GM19467 (cell line): ENCODE data around the gene ENTPD6.
"Not testable (repeated sequence)": the region's sequence is repeated elsewhere in the genome, so short reads cannot be mapped to it uniquely, and the experiment has no call there.

Source experiments
- ATAC-seq: cut with Tn5 transposase; IDR thresholded peaks from one replicate; pipeline ENCODE4 v1.9.1; 2021; ENCODE audit warnings: mild to moderate bottlenecking, moderate library complexity; ENCODE audit not compliant: unreplicated experiment

ENTPD6 gene

DNA sequence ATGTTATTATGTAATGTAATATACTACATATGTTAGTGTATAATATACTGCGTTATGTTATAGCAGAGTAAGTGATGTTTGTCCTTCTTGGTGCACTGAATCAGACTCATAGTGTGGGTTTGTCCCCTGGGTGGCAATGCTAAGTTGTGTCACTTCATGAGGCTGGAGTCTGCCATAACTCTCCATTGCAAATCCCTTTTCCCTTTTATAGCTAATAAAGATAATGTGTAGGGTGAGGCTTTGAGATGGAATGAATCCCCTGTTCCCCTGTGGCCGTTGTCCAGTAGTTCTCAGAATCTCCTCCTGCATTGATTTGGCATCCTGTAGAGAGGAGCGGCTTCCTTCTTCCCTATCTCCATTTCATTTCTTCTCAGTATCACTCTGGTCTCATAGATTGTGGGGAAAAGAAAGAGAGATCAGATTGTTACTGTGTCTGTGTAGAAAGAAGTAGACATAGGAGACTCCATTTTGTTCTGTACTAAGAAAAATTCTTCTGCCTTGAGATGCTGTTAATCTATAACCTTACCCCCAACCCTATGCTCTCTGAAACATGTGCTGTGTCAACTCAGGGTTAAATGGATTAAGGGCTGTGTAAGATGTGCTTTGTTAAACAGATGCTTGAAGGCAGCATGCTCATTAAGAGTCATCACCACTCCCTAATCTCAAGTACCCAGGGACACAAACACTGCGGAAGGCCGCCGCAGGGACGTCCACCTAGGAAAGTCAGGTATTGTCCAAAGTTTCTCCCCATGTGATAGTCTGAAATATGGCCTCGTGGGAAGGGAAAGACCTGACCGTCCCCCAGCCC is 45.5 kb downstream of the ENTPD6 start:
- not testable (repeated sequence) for ATAC-seq

DNA sequence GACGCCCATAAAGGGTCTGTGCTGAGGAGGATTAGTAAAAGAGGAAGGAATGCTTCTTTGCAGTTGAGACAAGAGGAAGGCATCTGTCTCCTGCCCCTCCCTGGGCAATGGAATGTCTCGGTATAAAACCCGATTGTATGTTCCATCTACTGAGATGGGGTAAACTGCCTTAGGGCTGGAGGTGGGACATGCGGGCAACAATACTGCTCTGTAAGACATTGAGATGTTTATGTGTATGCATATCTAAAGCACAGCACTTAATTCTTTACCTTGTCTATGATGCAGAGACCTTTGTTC is 46.1 kb downstream of the ENTPD6 start:
- ATAC-seq = not testable (repeated sequence)

DNA sequence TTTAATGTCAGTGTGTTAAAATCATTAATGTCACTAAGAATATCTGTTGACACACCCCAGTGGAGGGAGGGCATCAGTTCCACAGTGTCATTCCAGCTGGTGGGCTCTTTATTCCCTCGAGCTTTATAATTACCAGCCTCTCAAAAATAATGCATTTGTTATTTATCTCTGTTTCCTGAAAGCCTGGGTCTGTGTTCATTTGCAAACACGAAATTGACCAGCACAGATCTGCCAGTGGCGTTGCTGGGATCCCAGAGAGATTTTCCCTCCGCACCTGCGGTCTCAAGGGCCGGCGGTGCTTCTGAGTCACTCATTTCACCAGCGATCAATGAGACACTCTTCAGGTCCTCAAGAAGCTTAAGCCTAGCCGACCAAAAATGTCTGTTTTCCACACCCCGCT is 46.7 kb downstream of the ENTPD6 start:
- ATAC-seq = no peak

DNA sequence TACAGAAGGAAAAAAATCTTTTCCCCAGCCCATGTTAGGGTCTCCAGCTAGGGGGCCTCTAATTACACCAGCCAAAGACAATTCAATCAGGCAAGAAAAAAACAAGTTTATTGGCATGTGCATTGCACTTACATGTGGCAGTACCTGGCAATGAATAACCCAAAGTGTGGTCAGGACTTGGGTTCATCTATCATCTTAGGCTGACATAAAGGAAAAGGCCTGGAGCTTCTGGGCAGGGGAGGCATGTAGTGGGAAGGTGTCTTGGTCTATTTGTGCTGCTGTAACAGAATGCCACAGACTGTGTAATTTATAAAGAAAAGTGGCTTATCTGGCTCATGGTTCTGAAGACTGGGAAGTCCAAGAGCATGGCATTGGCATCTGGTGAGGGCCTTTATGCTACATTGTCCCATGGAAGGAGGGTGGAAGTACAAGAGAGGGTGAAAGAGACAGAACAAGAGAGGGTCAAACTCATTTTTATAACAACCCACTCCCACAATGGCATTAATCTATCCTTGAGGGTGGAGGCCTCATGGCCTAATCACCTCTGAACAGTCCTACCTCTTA is 48.0 kb downstream of the ENTPD6 start:
- no peak for ATAC-seq

DNA sequence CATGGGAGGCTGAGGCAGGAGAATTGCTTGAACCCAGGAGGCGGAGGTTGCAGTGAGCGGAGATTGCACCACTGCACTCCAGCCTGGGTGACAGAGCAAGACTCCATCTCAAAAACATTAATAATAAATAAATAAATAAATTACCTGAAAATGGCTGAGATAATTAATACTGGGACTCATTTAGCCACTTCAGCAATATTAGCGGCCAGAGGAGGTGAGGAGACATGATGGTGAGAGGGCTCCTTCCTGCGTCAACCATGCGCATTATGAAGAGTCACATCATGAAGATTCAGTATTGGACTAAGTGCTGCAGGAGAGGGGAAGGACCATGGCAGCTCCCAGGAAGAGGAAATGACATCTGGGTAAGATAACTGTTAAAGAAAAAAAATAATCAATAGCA is 49.5 kb downstream of the ENTPD6 start:
- ATAC-seq = no peak

DNA sequence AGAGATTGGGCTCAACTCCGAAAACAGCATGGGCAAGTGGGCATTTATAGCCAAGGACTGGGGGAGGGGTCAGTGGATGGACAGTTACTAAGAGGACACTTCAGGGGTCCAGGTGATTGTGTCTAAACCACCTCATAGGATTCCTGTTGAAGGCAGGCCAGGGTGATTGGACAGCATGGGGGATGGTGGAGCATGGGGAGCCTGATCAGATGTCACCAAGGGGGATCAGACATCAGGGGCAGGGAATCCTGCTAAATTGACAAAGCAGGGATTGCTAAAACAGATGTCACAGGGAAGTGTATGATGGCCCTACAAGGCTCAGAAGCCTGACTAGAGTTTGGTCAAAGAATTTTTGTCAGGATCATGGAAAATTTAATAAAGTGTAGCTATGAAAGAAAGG is 49.9 kb downstream of the ENTPD6 start:
- no peak for ATAC-seq

DNA sequence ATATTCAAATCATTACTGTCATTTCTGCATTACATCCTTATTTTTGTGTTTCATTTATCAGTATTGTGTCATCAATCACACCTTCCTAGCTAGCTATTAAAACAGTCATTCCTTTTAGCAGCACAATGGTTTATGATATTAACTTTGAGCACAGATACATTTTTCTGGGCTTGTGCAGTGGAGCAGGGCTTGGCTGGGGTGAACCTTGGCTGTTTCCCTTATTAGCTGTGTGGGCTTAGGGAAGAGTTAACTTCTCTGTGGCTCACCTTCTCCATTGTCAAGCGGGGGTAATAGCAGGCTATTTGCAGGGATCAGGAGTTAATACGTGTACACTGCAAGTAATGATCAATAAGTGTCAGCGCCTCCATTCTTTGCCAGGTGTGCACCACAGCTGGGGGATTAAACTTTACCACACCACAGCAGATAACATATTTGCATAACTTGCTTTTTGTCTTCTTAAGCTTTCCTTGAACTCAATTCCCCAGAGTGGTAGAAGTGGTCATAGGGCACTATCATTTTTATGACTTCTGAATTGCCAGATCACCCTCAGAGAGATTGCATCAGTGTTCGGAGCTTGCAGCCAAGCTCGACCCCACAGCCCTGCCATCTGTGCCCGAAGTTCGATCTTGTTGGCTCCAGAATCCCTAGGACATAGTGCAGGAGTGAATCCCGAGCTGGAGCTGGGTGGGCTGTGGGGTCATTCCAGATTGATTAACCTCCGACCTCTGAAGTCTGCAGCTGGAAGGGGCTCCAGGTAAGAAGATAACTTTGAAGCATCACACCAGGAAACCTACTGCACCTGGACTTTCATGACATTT is 50.9 kb downstream of the ENTPD6 start:
- no peak for ATAC-seq

DNA sequence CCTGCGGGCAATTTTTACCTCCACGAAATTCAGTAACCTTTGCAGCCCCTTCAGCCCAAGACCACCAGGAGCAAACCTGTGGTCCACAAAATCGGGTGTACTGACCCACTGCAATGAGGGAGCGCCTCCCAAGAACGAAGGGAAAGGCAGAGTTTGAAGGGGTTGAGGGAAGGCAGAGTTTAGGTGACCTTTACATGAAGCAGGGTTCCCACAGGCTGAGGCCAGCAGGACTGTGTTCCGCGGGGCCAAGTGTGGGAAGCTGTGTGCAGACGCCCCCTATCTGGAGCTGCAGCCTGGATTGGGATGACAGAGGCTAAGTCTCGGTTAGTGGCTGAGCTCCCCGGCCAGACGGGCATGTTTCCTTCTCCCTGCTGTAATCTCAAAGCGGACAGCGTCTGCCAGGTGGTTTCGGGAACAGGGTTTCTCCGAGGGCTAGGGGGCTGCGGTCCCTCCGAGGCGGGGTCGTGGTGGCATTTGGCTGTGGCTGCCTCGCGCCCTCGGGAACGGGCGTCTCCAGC is 51.5 kb downstream of the ENTPD6 start:
- ATAC-seq = no peak

DNA sequence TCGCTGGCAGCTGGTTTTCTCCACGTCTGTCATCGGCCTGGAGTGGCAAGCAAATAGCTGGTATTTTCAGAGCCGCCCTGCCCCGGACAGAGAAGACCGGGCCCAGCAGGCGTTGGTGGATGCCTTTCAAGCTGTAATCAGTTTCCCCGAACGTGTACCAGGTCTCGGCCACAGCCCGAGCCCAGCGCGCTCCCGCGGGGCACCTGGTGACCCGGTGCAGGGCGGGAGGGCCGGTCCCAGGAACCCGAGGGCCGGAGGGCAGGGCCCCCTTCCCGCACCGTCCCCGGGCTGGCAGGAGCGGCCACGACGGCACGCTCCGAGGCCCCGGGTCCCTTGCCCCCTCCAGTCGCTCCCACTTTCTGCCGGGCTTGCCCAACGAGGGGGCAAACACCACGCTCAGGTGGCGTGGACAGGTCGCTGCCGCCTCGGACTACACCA is 52.0 kb downstream of the ENTPD6 start:
- peak; percentile 29 for ATAC-seq

DNA sequence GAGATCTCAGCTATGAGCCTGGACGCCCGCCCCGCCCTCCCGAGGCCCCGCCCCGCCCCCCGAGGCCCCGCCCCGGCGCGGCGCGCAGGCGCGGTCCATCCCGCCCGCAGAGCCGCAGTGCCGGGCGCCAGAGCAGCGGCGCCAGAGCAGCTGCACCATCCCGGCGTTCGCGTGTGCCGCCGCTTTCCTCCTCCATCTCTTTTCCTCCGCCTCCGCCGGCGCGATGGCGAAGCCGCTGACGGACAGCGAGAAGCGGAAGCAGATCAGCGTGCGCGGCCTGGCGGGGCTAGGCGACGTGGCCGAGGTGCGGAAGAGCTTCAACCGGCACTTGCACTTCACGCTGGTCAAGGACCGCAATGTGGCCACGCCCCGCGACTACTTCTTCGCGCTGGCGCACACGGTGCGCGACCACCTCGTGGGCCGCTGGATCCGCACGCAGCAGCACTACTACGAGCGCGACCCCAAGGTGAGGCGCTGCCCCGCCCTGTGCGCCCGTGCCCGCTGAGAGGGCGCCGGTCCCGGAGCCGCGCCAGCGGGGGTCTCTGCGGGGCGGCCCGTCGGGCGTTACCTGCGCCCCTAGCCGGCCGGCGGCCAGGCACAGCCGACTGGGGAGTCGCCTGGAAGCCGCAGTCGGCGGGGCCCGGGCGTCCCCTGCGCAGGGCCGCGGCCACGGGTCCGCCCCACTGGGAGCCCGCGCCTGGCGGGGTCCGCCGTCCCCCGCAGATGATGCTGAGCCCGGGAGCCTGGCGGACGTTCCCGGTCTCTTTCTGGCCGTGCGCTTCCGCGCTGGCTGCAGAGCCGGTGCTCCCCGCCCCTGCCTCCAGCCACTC is 52.7 kb downstream of the ENTPD6 start, which contains the start of gene PYGB:
TSS of gene PYGB (plus strand) at position 130 of the 830 bp plus-strand sequence. CDS start at position 224, 94 bp downstream.
- ATAC-seq = peak; percentile 63

DNA sequence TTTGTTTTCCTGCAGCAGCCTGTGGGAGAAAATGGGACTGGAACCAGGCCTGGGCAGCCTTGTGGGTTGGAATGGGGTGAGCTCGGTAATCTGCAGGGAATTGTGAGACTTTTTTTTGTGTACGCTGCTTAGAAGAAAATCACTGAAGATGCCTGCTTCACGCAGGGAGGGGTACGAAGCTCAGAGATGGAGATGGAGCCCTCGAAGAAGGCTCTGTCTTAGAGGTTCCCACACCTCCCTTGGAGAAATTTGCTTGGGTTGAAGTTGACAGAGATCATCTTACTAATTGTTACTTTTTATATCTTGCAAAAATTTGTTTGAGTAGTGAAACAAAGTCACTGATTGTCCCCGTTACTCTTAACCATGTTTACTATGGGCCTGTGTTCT is 53.3 kb downstream of the ENTPD6 start:
- no peak for ATAC-seq

DNA sequence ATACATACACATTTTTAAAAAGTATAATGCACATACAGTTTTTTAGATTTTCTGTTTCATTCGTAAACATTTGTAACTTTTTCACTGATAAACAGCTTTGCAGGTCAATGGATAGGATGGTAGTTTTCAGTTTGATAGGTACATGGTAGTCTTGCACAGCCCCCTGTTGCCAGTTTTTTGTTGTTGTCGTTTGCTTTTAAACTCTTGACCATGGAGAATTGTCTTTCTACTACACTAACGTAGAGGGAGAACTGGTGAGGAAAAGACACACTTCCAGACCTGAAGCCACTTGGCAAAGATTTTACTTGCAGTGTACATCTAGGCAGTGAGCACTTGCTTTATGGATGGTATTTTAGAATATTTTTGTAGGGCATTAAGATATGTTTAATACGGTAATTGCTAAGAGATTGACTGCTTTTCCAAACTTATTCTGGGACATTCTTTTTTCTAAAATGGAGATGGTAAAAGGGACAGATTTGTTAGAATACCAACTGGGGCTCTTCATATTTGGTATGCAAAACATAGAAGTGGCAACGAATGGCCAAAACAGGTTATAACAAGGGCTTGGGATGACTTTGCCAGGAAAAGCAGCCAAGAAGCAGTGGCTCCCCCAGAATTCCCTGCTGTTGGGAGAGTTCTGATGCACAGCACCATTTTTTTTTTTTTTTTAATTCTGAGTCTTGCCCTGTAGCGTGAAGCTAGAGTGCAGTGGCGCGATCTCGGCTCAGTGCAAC is 53.9 kb downstream of the ENTPD6 start:
- no peak for ATAC-seq

DNA sequence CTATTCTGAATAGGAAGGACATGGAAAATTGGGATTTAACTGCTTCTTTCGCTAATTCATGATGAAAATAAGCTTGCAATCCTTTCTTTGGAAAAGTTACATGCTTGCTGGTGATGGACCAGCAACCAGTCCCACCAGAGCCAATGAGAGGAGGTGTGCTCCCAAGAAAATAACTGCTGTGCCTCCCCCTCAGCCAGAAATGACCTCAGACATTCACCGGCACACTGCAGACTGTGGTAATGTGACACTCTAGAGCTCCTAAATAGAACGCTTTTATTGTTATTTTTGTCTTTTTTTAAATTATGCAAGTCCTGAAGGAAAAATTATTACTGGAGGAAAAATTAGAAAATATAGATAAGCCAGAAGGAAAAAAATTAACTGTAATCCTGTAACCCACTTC is 55.0 kb downstream of the ENTPD6 start:
- no peak for ATAC-seq

DNA sequence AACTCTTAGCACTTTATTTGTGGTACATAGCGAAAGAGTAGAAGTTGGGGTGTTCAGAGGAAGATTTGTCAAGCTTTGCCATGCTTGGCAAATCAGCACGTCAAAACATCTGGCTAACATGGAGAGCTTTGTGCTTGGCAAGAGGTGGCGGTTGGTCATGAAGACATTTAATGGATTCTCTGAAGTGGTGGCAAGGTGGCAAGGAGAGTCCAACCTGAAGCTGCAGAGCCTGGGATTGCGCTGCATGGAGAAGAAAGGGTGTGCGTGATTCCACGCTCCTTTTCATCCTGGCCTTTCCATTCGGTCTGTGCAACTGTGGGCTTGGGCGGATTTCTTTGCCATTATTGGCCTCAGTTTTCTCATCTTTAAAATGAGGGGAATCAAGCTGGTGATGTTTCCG is 55.5 kb downstream of the ENTPD6 start:
- ATAC-seq = no peak

DNA sequence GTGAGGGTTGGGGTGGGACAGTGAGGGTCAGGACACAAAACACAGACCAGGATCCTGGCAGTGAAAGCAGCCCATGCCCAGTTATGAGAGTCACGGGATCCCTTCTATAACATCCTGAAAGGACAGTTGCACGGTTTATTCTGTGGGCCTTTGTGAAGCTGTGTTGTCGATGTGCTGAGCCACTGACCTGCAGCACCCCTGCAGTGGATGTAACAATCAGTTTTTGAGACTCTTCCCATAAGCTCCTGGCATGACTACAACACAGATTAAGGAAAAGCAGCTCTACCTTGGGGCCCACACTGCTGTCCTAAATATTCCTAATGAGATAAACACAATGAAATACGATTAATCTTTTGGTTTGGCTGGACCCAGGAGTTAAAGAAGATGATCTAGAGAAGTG is 56.0 kb downstream of the ENTPD6 start:
- no peak for ATAC-seq

DNA sequence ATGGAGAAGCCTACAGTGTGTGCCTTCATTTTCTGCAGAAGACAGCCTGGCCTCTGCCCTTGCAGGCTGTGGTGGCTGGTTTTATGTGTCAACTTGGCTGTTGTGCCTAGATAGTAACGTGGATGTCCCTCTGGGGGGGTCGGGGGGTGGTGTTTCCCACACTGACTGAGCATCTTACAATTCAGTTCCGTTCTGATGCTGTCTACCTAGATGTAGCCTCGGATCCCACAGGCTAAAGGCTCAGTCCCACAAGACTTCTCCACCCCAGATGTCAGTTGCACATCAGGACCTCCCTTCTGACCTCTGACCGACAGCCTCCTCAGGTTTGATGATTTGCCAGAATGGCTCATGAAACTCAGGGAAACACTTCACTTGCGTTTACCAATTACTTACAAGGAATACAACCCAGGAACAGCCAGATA is 56.7 kb downstream of the ENTPD6 start:
- ATAC-seq = no peak

DNA sequence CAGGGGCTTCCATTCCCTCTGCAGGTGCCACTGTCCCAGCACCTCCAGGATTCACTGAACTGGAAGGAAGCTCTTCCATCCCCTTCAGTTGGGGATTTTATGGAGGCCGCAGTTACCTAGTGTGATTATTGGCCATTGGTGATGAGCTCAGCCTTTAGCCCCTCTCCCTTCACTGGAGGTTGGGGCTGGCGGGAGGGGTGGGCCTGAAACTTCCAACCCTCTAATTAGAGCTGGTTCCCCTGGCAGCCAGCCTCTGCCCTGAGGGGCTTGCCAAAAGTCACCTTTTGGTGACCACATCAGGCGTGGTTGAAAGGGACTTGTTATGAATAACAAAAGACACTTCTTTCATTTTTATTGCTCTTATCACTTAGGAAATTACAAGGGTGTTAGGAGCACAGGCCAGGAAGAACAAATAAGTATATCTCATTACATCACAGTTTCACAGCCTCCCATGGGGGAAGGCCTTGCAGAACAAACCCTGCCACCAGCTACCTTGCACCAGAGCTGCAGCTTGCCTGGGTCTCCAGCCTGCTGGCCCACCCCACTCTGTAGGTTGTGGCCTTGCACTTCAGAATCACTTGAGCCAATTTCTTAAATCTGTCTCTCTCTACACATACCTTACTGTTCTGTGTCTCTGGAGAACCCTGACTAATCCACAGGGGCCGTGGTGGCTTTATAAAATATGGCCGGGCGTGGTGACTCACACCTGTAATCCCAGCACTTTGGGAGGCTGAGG is 57.3 kb downstream of the ENTPD6 start:
- no peak for ATAC-seq

DNA sequence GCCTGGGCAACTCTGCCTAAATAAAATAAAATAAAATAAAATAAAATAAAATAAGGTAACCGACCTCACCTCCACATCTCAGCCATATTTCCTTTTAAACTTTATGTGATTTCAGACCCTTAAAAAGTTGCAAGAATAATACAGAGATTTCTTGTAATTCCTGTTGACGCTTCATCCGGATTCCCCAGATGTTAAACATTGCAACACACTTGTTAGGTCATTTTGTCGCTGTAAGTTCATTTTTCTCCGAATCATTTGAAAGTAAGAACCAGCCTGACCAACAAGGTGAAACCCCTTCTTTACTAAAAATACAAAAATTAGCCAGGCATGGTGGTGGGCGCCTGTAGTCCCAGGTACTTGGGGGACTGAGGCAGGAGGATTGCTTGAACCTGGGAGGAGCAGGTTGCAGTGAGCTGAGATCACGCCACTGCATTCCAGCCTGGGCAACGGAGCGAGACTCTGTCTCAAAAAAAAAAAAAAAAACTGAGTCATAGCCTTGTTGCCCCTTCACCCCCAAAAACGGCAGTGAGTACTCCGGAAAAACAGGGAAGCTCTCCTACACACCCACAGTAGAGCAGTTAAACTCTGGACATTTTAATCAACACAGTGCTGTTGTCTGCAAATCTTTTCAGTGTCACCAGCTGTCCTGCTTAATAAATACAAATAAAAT is 58.2 kb downstream of the ENTPD6 start:
- ATAC-seq = no peak

DNA sequence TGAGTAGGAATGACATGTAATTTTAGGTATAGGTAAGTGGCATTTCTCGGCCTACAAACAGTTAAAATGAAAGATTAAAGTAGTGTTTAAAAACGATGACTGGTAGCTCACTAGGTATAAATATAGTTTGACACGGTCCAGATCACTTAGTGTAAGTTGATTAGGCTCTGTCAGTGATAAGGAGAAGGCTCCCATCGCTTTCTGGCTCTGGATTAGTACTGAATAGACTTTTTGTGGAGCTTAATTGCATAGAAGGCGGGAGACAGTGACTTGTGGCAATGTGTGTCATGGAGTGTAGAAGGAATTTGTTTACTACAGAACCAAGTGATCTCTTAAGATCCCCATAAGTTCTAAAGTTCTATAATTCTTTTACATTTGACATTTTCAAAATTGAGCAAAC is 59.1 kb downstream of the ENTPD6 start:
- no peak for ATAC-seq
